SJCRH30 (cell line): ENCODE results near the gene CXCR1. TPM values are rescaled to one million over a fixed set of nuclear protein-coding genes. Genes with fewer than 3 reads are reported as not detected.

ENCODE experiments used
- DNase-seq, 2 experiments: peaks; one replicate each; pipeline ENCODE4 v3.0.0-alpha.2; 2015 to 2020
- H3K27ac ChIP-seq: fragments of 250-450 bp; sonication (Bioruptor Pico); 2 replicates; pipeline ENCODE4 v1.5.1; 2020; ENCODE audit warnings: mild to moderate bottlenecking, moderate library complexity
- H3K27me3 ChIP-seq: fragments of 250-450 bp; sonication (Bioruptor Pico); 2 replicates; pipeline ENCODE4 v1.5.1; 2020; ENCODE audit warnings: mild to moderate bottlenecking, moderate library complexity
- H3K36me3 ChIP-seq: fragments of 250-450 bp; sonication (Bioruptor Pico); 2 replicates; pipeline ENCODE4 v1.5.1; 2020; ENCODE audit warnings: mild to moderate bottlenecking, moderate library complexity
- H3K4me1 ChIP-seq: fragments of 250-450 bp; sonication (Bioruptor Pico); 2 replicates; pipeline ENCODE4 v1.5.1; 2020; ENCODE audit warnings: mild to moderate bottlenecking, moderate library complexity
- H3K4me3 ChIP-seq: fragments of 250-450 bp; sonication (Bioruptor Pico); 2 replicates; pipeline ENCODE4 v1.5.1; 2020; ENCODE audit warnings: mild to moderate bottlenecking, moderate library complexity
- H3K9me3 ChIP-seq: fragments of 250-450 bp; sonication (Bioruptor Pico); replicated peaks from 2 replicates; pipeline ENCODE4 v1.5.1; 2020; ENCODE audit warnings: mild to moderate bottlenecking, moderate library complexity
- total RNA-seq: library from RNA; depleted of rRNA; stranded (reverse); fragments of >200 nt; shearing (Covaris generic); gene quantifications from 2 replicates; pipeline ENCODE4 v1.2.3, GENCODE V29; 2014; rRNA removed

CXCR1 gene
- not detected in 2 replicates for total RNA-seq

- no peaks in the 10 kb centered on the region for H3K9me3 ChIP-seq
- no peak within 1 kb of the TSS for H3K27ac ChIP-seq
- DNase-seq: no peak
- H3K4me3 ChIP-seq: no peak within 1 kb of the TSS
- H3K4me1 ChIP-seq: no peaks in the 10 kb centered on the region
- H3K27me3 ChIP-seq: no peaks in the 10 kb centered on the region; the same call in none of the 2 replicates
- H3K36me3 ChIP-seq: no peaks in the 10 kb centered on the region
These were observed at the start of gene CXCR1 for GRCh38 chr2:218166791-218167190. CXCR1 (minus strand) TSS chr2:218166962; CDS start chr2:218165211, 1,751 bp downstream.

GRCh38 chr2:218216336-218216673 is 49.5 kb upstream of the CXCR1 start:
- no peaks in the 10 kb centered on the region for H3K27me3 ChIP-seq
- H3K27ac ChIP-seq: no peak overlapping the region; the same call in 1 of the 2 replicates
- peak overlapping the region; percentile 98 for H3K4me3 ChIP-seq
- H3K4me1 ChIP-seq: no peaks in the 10 kb centered on the region
- peaks cover 6% of the 10 kb centered on the region; the same call in 1 of the 2 replicates for H3K36me3 ChIP-seq
- DNase-seq: no peak
- no peaks in the 10 kb centered on the region; the same call in 1 of the 2 replicates for H3K9me3 ChIP-seq

- Histone ChIP-seq H3K4me1 (no peaks in the 10 kb centered on the region), H3K27ac (no peak overlapping the region), H3K9me3 (no peaks in the 10 kb centered on the region; the same call in 1 of the 2 replicates), H3K36me3 (no peaks in the 10 kb centered on the region), H3K27me3 (no peaks in the 10 kb centered on the region), H3K4me3 (no peak overlapping the region)
- DNase-seq: no peak
These were observed 47.4 kb upstream of the CXCR1 start for GRCh38 chr2:218214116-218214515.

GRCh38 chr2:218209078-218209477 is 42.3 kb upstream of the CXCR1 start:
- DNase-seq: no peak
- Histone ChIP-seq H3K27me3 (no peaks in the 10 kb centered on the region), H3K4me3 (no peak overlapping the region), H3K4me1 (no peaks in the 10 kb centered on the region), H3K9me3 (no peaks in the 10 kb centered on the region; the same call in 1 of the 2 replicates), H3K36me3 (no peaks in the 10 kb centered on the region), H3K27ac (no peak overlapping the region)

GRCh38 chr2:218202266-218202665 is 35.5 kb upstream of the CXCR1 start:
- Histone ChIP-seq H3K4me1 (no peaks in the 10 kb centered on the region), H3K27ac (no peak overlapping the region), H3K9me3 (no peaks in the 10 kb centered on the region), H3K36me3 (no peaks in the 10 kb centered on the region), H3K4me3 (no peak overlapping the region), H3K27me3 (no peaks in the 10 kb centered on the region)
- no peak for DNase-seq

GRCh38 chr2:218196974-218197373 is 30.2 kb upstream of the CXCR1 start:
- Histone ChIP-seq H3K9me3 (no peaks in the 10 kb centered on the region), H3K4me3 (no peak overlapping the region), H3K36me3 (no peaks in the 10 kb centered on the region), H3K4me1 (no peaks in the 10 kb centered on the region), H3K27me3 (no peaks in the 10 kb centered on the region), H3K27ac (no peak overlapping the region)
- DNase-seq: no peak

GRCh38 chr2:218194880-218195279 is 28.1 kb upstream of the CXCR1 start:
- no peak overlapping the region for H3K4me3 ChIP-seq
- DNase-seq: peak; percentile 19 to 38
- no peaks in the 10 kb centered on the region for H3K4me1 ChIP-seq
- H3K27me3 ChIP-seq: no peaks in the 10 kb centered on the region
- no peaks in the 10 kb centered on the region for H3K9me3 ChIP-seq
- H3K36me3 ChIP-seq: no peaks in the 10 kb centered on the region
- H3K27ac ChIP-seq: no peak overlapping the region

GRCh38 chr2:218193701-218194100 is 26.9 kb upstream of the CXCR1 start:
- Histone ChIP-seq H3K27ac (no peak overlapping the region), H3K4me1 (no peaks in the 10 kb centered on the region), H3K27me3 (no peaks in the 10 kb centered on the region), H3K9me3 (no peaks in the 10 kb centered on the region), H3K4me3 (no peak overlapping the region), H3K36me3 (no peaks in the 10 kb centered on the region)
- no peak for DNase-seq

GRCh38 chr2:218192902-218193430 is 26.2 kb upstream of the CXCR1 start:
- no peaks in the 10 kb centered on the region for H3K36me3 ChIP-seq
- no peak for DNase-seq
- no peak overlapping the region for H3K27ac ChIP-seq
- H3K4me1 ChIP-seq: no peaks in the 10 kb centered on the region
- H3K4me3 ChIP-seq: no peak overlapping the region
- no peaks in the 10 kb centered on the region for H3K27me3 ChIP-seq
- no peaks in the 10 kb centered on the region for H3K9me3 ChIP-seq

- Histone ChIP-seq H3K36me3 (no peaks in the 10 kb centered on the region), H3K9me3 (no peaks in the 10 kb centered on the region)
These were observed 21.8 kb upstream of the CXCR1 start for GRCh38 chr2:218188528-218188927.

GRCh38 chr2:218187296-218188015 is 20.7 kb upstream of the CXCR1 start:
- DNase-seq: no peak
- no peak overlapping the region for H3K27ac ChIP-seq
- H3K4me1 ChIP-seq: peaks cover 4% of the 10 kb centered on the region; the same call in 1 of the 2 replicates
- no peaks in the 10 kb centered on the region for H3K9me3 ChIP-seq
- H3K36me3 ChIP-seq: no peaks in the 10 kb centered on the region
- no peak overlapping the region for H3K4me3 ChIP-seq
- H3K27me3 ChIP-seq: peaks cover 12% of the 10 kb centered on the region; the same call in 1 of the 2 replicates

More at GRCh38 chr2:218188528-218188927, 21.8 kb upstream of the CXCR1 start:
- Histone ChIP-seq H3K27me3 (peaks cover 12% of the 10 kb centered on the region; the same call in 1 of the 2 replicates), H3K4me1 (peaks cover 4% of the 10 kb centered on the region; the same call in 1 of the 2 replicates), H3K27ac (no peak overlapping the region), H3K4me3 (no peak overlapping the region)
- no peak for DNase-seq

GRCh38 chr2:218186876-218187275 is 20.1 kb upstream of the CXCR1 start:
- no peaks in the 10 kb centered on the region for H3K36me3 ChIP-seq
- H3K4me1 ChIP-seq: peaks cover 4% of the 10 kb centered on the region; the same call in 1 of the 2 replicates
- H3K27ac ChIP-seq: no peak overlapping the region
- H3K27me3 ChIP-seq: peaks cover 12% of the 10 kb centered on the region; the same call in 1 of the 2 replicates
- H3K9me3 ChIP-seq: no peaks in the 10 kb centered on the region
- DNase-seq: no peak
- no peak overlapping the region for H3K4me3 ChIP-seq

GRCh38 chr2:218186355-218186766 is 19.6 kb upstream of the CXCR1 start:
- H3K27me3 ChIP-seq: peaks cover 12% of the 10 kb centered on the region; the same call in 1 of the 2 replicates
- peaks cover 4% of the 10 kb centered on the region; the same call in 1 of the 2 replicates for H3K4me1 ChIP-seq
- H3K36me3 ChIP-seq: no peaks in the 10 kb centered on the region
- 0 out of 2 replicates have a peak overlapping the region, but pooled peaks have one; percentile 14 for H3K4me3 ChIP-seq
- no peaks in the 10 kb centered on the region for H3K9me3 ChIP-seq
- H3K27ac ChIP-seq: no peak overlapping the region
- peak; percentile 48 to 75 for DNase-seq

GRCh38 chr2:218184331-218184730 is 17.6 kb upstream of the CXCR1 start:
- Histone ChIP-seq H3K27ac (no peak overlapping the region), H3K4me3 (no peak overlapping the region), H3K27me3 (peaks cover 12% of the 10 kb centered on the region; the same call in 1 of the 2 replicates), H3K4me1 (peaks cover 4% of the 10 kb centered on the region; the same call in 1 of the 2 replicates), H3K9me3 (no peaks in the 10 kb centered on the region), H3K36me3 (no peaks in the 10 kb centered on the region)
- no peak for DNase-seq

GRCh38 chr2:218180467-218181114 is 13.8 kb upstream of the CXCR1 start:
- DNase-seq: no peak
- H3K36me3 ChIP-seq: no peaks in the 10 kb centered on the region
- no peak overlapping the region for H3K27ac ChIP-seq
- H3K4me1 ChIP-seq: no peaks in the 10 kb centered on the region
- H3K4me3 ChIP-seq: no peak overlapping the region
- peaks cover 3% of the 10 kb centered on the region; the same call in 1 of the 2 replicates for H3K27me3 ChIP-seq
- H3K9me3 ChIP-seq: no peaks in the 10 kb centered on the region
